ENCODE measurements around the gene NT5C2.

NT5C2 gene

GRCh38 chr10:103058034-103058433 lies 135.0 kb downstream of the NT5C2 start:
- H3K27me3 ChIP-seq (ENCODE audit: control insufficient read depth, insufficient read depth, low read length): no peaks in the 10 kb centered on the region
- H3K4me3 ChIP-seq (ENCODE audit: low read length): no peak overlapping the region
- H3K4me1 ChIP-seq (ENCODE audit: control insufficient read depth, insufficient read depth, low read length): no peaks in the 10 kb centered on the region
- no peaks in the 10 kb centered on the region for H3K36me3 ChIP-seq (ENCODE audit: control insufficient read depth, insufficient read depth, low read length)
- no peak overlapping the region for H3K9ac ChIP-seq (ENCODE audit: low read length)
- no peaks in the 10 kb centered on the region for H3K9me3 ChIP-seq (ENCODE audit: control insufficient read depth, low read length)

- Histone ChIP-seq H3K9ac (ENCODE audit: low read length) (no peak overlapping the region), H3K27me3 (ENCODE audit: control insufficient read depth, insufficient read depth, low read length) (no peaks in the 10 kb centered on the region), H3K36me3 (ENCODE audit: control insufficient read depth, insufficient read depth, low read length) (no peaks in the 10 kb centered on the region), H3K9me3 (ENCODE audit: control insufficient read depth, low read length) (no peaks in the 10 kb centered on the region), H3K4me3 (ENCODE audit: low read length) (no peak overlapping the region), H3K4me1 (ENCODE audit: control insufficient read depth, insufficient read depth, low read length) (no peaks in the 10 kb centered on the region)
These were observed 138.0 kb downstream of the NT5C2 start for GRCh38 chr10:103055105-103055504.

GRCh38 chr10:103054621-103055020 lies 138.5 kb downstream of the NT5C2 start:
- Histone ChIP-seq H3K4me1 (ENCODE audit: control insufficient read depth, insufficient read depth, low read length) (no peaks in the 10 kb centered on the region), H3K4me3 (ENCODE audit: low read length) (no peak overlapping the region), H3K9ac (ENCODE audit: low read length) (no peak overlapping the region)

DNA sequence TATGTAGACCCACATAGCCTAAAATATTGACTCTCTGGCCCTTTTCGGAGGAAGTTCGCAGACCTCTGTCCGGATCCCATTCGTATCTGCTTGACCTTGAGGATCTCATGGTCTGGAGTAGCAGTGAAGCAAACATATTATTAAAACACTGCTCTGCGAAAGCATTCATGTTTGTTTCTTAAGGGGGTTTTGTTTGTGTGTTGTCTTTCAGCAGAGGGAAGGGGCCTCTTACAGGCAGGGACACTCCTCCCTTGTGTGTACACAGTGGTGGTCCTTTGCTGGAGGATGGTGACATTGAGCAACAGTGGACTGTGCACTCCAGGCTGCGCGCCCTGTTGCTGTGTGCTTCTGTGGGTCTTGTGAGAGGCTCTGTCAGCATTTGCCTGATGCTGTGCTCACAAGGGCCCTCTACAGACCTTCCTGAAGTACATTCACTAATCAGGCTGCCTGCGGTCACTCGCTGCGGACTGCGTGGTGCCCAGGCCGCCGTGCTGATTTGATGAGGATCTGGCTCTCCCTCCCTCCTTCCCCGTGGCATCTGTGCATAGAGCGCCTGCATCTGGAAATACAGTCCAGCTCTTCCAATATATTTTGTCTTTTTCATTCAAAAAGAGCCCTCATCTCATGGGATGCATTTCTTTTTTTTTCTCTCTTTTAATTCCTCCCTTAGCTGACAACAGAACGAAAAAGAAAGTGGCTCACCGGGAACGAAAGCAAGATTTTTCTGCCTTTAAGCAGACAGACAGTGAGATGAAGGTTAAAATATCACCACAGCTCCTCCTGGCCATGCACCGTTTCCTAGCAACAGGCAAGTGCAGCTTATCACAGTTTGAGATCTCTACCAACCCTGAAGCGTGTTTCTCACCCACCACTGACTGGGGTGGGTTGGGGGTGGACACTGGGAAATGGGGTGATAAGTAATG lies 139.2 kb downstream of the NT5C2 start:
- Histone ChIP-seq H3K36me3 (ENCODE audit: control insufficient read depth, insufficient read depth, low read length) (no peaks in the 10 kb centered on the region), H3K27me3 (ENCODE audit: control insufficient read depth, insufficient read depth, low read length) (no peaks in the 10 kb centered on the region), H3K4me3 (ENCODE audit: low read length) (no peak overlapping the region), H3K4me1 (ENCODE audit: control insufficient read depth, insufficient read depth, low read length) (no peaks in the 10 kb centered on the region), H3K9ac (ENCODE audit: low read length) (no peak overlapping the region), H3K9me3 (ENCODE audit: control insufficient read depth, low read length) (no peaks in the 10 kb centered on the region)

More at GRCh38 chr10:103054621-103055020, 138.5 kb downstream of the NT5C2 start:
- no peaks in the 10 kb centered on the region for H3K36me3 ChIP-seq (ENCODE audit: control insufficient read depth, insufficient read depth, low read length)
- H3K27me3 ChIP-seq (ENCODE audit: control insufficient read depth, insufficient read depth, low read length): no peaks in the 10 kb centered on the region
- H3K9me3 ChIP-seq (ENCODE audit: control insufficient read depth, low read length): no peaks in the 10 kb centered on the region

GRCh38 chr10:103049237-103049636 lies 143.8 kb downstream of the NT5C2 start:
- H3K4me3 ChIP-seq (ENCODE audit: low read length): no peak overlapping the region
- H3K36me3 ChIP-seq (ENCODE audit: control insufficient read depth, insufficient read depth, low read length): no peaks in the 10 kb centered on the region
- H3K9me3 ChIP-seq (ENCODE audit: control insufficient read depth, low read length): no peaks in the 10 kb centered on the region
- H3K4me1 ChIP-seq (ENCODE audit: control insufficient read depth, insufficient read depth, low read length): no peaks in the 10 kb centered on the region
- no peak overlapping the region for H3K9ac ChIP-seq (ENCODE audit: low read length)
- no peaks in the 10 kb centered on the region for H3K27me3 ChIP-seq (ENCODE audit: control insufficient read depth, insufficient read depth, low read length)

- H3K27me3 ChIP-seq (ENCODE audit: control insufficient read depth, insufficient read depth, low read length): no peaks in the 10 kb centered on the region
- no peaks in the 10 kb centered on the region for H3K4me1 ChIP-seq (ENCODE audit: control insufficient read depth, insufficient read depth, low read length)
- no peaks in the 10 kb centered on the region for H3K36me3 ChIP-seq (ENCODE audit: control insufficient read depth, insufficient read depth, low read length)
- no peak overlapping the region for H3K4me3 ChIP-seq (ENCODE audit: low read length)
- no peak overlapping the region for H3K9ac ChIP-seq (ENCODE audit: low read length)
- H3K9me3 ChIP-seq (ENCODE audit: control insufficient read depth, low read length): no peaks in the 10 kb centered on the region
These were observed 145.7 kb downstream of the NT5C2 start for GRCh38 chr10:103047381-103047780.

- Histone ChIP-seq H3K27me3 (ENCODE audit: control insufficient read depth, insufficient read depth, low read length) (no peaks in the 10 kb centered on the region), H3K36me3 (ENCODE audit: control insufficient read depth, insufficient read depth, low read length) (no peaks in the 10 kb centered on the region), H3K9me3 (ENCODE audit: control insufficient read depth, low read length) (no peaks in the 10 kb centered on the region)
These were observed 147.1 kb downstream of the NT5C2 start for GRCh38 chr10:103045961-103046360.

DNA sequence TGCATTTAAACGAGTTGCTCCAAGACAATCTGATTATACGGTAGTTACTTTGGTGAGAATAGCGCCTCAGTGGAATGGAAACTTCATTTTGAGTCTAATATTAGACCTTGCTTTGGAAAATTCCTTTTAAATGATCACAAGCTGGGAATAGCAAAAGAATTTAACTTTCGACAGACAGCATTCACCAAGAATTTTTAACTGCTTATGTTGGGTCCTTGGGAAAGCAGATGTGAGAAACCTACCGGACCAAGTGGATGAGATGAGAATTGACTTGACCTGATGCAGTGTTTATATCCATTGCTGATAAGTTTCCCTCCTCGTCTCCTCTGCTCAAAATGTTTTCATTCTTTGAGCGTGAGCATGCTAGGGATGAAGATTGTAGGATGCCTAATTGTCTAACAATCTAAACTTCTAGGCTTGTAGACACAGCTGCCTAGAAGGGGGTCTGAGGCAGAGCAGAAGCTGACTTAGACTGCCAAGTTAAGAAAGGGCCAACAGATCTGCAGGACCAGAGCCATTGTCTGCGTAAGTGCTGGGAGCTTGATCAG lies 148.1 kb downstream of the NT5C2 start:
- Histone ChIP-seq H3K9ac (ENCODE audit: low read length) (no peak overlapping the region), H3K4me1 (ENCODE audit: control insufficient read depth, insufficient read depth, low read length) (no peaks in the 10 kb centered on the region), H3K9me3 (ENCODE audit: control insufficient read depth, low read length) (no peaks in the 10 kb centered on the region), H3K27me3 (ENCODE audit: control insufficient read depth, insufficient read depth, low read length) (no peaks in the 10 kb centered on the region), H3K36me3 (ENCODE audit: control insufficient read depth, insufficient read depth, low read length) (no peaks in the 10 kb centered on the region), H3K4me3 (ENCODE audit: low read length) (no peak overlapping the region)

More at GRCh38 chr10:103045961-103046360, 147.1 kb downstream of the NT5C2 start:
- Histone ChIP-seq H3K9ac (ENCODE audit: low read length) (no peak overlapping the region), H3K4me3 (ENCODE audit: low read length) (no peak overlapping the region), H3K4me1 (ENCODE audit: control insufficient read depth, insufficient read depth, low read length) (no peaks in the 10 kb centered on the region)

DNA sequence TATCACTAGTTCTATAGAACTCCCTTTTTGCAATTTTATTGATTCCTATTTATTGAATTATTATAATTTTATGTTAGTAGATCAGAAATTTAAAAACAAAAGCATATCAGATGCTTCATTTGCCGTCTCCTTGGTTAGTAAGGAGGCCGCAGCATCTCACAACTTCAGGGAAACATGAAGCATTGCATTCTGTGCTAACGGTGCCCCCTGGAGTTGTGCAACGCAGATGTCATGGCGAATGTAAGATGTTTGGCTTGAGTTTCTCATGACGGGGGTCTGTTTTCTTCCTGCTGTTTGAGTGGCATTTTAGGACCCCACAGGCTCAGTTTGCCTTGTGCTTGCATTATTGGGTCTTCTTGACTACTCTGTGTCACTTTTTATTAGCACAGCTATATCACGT lies 150.2 kb downstream of the NT5C2 start:
- H3K4me1 ChIP-seq (ENCODE audit: control insufficient read depth, insufficient read depth, low read length): no peaks in the 10 kb centered on the region
- H3K9me3 ChIP-seq (ENCODE audit: control insufficient read depth, low read length): no peaks in the 10 kb centered on the region

GRCh38 chr10:103042129-103042528 lies 150.9 kb downstream of the NT5C2 start:
- Histone ChIP-seq H3K9me3 (ENCODE audit: control insufficient read depth, low read length) (no peaks in the 10 kb centered on the region), H3K4me3 (ENCODE audit: low read length) (no peak overlapping the region), H3K36me3 (ENCODE audit: control insufficient read depth, insufficient read depth, low read length) (no peaks in the 10 kb centered on the region), H3K27me3 (ENCODE audit: control insufficient read depth, insufficient read depth, low read length) (no peaks in the 10 kb centered on the region), H3K9ac (ENCODE audit: low read length) (no peak overlapping the region), H3K4me1 (ENCODE audit: control insufficient read depth, insufficient read depth, low read length) (no peaks in the 10 kb centered on the region)

More for the DNA sequence above, 150.2 kb downstream of the NT5C2 start:
- H3K4me3 ChIP-seq (ENCODE audit: low read length): no peak overlapping the region
- H3K9ac ChIP-seq (ENCODE audit: low read length): no peak overlapping the region
- no peaks in the 10 kb centered on the region for H3K36me3 ChIP-seq (ENCODE audit: control insufficient read depth, insufficient read depth, low read length)
- no peaks in the 10 kb centered on the region for H3K27me3 ChIP-seq (ENCODE audit: control insufficient read depth, insufficient read depth, low read length)

- Histone ChIP-seq H3K4me1 (ENCODE audit: control insufficient read depth, insufficient read depth, low read length) (no peaks in the 10 kb centered on the region), H3K9me3 (ENCODE audit: control insufficient read depth, low read length) (no peaks in the 10 kb centered on the region), H3K36me3 (ENCODE audit: control insufficient read depth, insufficient read depth, low read length) (no peaks in the 10 kb centered on the region), H3K4me3 (ENCODE audit: low read length) (no peak overlapping the region), H3K27me3 (ENCODE audit: control insufficient read depth, insufficient read depth, low read length) (no peaks in the 10 kb centered on the region), H3K9ac (ENCODE audit: low read length) (no peak overlapping the region)
These were observed 151.7 kb downstream of the NT5C2 start for GRCh38 chr10:103041391-103041790.

GRCh38 chr10:103040418-103040817 lies 152.7 kb downstream of the NT5C2 start:
- Histone ChIP-seq H3K9ac (ENCODE audit: low read length) (no peak overlapping the region), H3K4me3 (ENCODE audit: low read length) (no peak overlapping the region), H3K9me3 (ENCODE audit: control insufficient read depth, low read length) (no peaks in the 10 kb centered on the region), H3K4me1 (ENCODE audit: control insufficient read depth, insufficient read depth, low read length) (no peaks in the 10 kb centered on the region), H3K36me3 (ENCODE audit: control insufficient read depth, insufficient read depth, low read length) (no peaks in the 10 kb centered on the region), H3K27me3 (ENCODE audit: control insufficient read depth, insufficient read depth, low read length) (no peaks in the 10 kb centered on the region)
